H1 (cell line): ENCODE measurements around the gene TTC34. TPM values are rescaled to one million over a fixed set of nuclear protein-coding genes. Genes with fewer than 3 reads are reported as not detected.

Source experiments
- CBX5 ChIP-seq: fragments of 300-800, 300-1000 bp; sonication (generic); IDR thresholded peaks from 2 replicates; pipeline ENCODE4 v1.7.1; 2016; ENCODE audit warnings: antibody characterized with exemption, low read length, low read depth
- polyA plus RNA-seq, 7 experiments: library from polyadenylated mRNA; depleted of rRNA in 3 of 7; stranded (reverse) in 5 of 7; unstranded in 2 of 7; fragments of >200 nt in 5 of 7; fragments of 200-250 nt in 2 of 7; gene quantifications; 1 replicate in 5 of 7; 2 replicates in 1 of 7; 4 replicates in 1 of 7; pipeline versions ENCODE4 v1.2.1 to v1.2.3, GENCODE V29; 2011 to 2013; ENCODE audit warnings: missing spikeins in 2 of 7, mixed read lengths in 2 of 7
- total RNA-seq: library from RNA; stranded (reverse); fragmentation: NEBNext Ultra II Directional; extraction: Animal tissue kit (Norgen Biotek cat#: 25700); gene quantifications from 2 replicates; pipeline ENCODE4 v1.2.1, GENCODE V29; 2021

TTC34 gene
- total and polyA plus RNA-seq, 2 of the 8 experiments (the other 6 are each of a cell fraction or from before 2014, with no cell fraction given): 0.23 to 0.50 TPM

GRCh38 chr1:2609319-2610035 lies 192.0 kb downstream of the TTC34 start (continued):
- no peak for TF ChIP-seq CBX5
